GM23248 (cell line): ENCODE data around the gene TMEM202.

Source experiments
- EZH2 ChIP-seq: fragments of 200-600 bp; sonication (generic); IDR thresholded peaks from 2 replicates; pipeline ENCODE4 v1.6.1; 2018; ENCODE audit warnings: antibody characterized with exemption, mild to moderate bottlenecking; ENCODE audit not compliant: insufficient read depth, poor library complexity, severe bottlenecking
- EZH2phosphoT487 ChIP-seq: fragments of 200-600 bp; sonication (generic); IDR thresholded peaks from 2 replicates; pipeline ENCODE4 v1.6.1; 2018; ENCODE audit warnings: antibody characterized with exemption, moderate library complexity, mild to moderate bottlenecking, low read depth; ENCODE audit not compliant: insufficient read depth

DNA sequence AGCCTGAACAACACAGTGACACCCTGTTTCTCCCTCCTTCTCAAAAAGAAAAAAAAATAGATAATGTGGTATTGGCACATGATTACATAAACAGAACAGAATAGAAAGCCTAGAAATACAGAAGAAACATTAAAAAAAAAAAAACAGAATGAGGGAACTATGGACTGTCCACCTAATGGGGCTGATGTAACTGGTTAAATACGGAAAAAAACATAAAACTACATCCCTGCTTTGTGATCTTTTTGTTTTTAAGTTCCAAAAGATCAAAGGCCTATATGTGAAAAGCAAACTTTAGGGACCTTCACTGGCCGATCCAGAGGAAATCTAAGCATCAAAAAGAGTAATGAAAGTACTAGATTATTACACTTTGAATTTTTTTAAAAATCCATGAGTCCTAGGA, 17.2 kb downstream of the TMEM202 start:
- TF ChIP-seq EZH2 (no peak), EZH2phosphoT487 (no peak)
